Small intestine (tissue), 7 donors: ENCODE data around the gene SASH1. TPM values are rescaled to one million over a fixed set of nuclear protein-coding genes. Genes with fewer than 3 reads are reported as not detected.

ENCODE experiments used
- DNase-seq, 2 donors: peaks; one replicate each; pipeline versions ENCODE4 v3.0.0 to v3.0.0-alpha.2; 2013
- FAIRE-seq: peaks from 2 replicates; lab custom pipeline; 2012; peaks lifted over from hg19 to GRCh38; lab: Jason Lieb, UNC
- H3K27ac ChIP-seq, 3 donors: one replicate each; pipeline ENCODE4 v1.5.1; 2013; ENCODE audit warnings: low read length in 2 of 3, mild to moderate bottlenecking in 2 of 3, control low read depth in 1 of 3, inconsistent platforms in 1 of 3, low read depth in 1 of 3, moderate library complexity in 1 of 3
- H3K27me3 ChIP-seq, 3 donors: one replicate each; pipeline ENCODE4 v1.6.1; 2013; ENCODE audit warnings: low read length in 3 of 3, inconsistent platforms in 1 of 3; ENCODE audit not compliant: control insufficient read depth in 3 of 3, insufficient read depth in 3 of 3
- H3K36me3 ChIP-seq, 3 donors: one replicate each; pipeline ENCODE4 v1.6.1; 2013; ENCODE audit warnings: low read length in 3 of 3, inconsistent platforms in 1 of 3, low read depth in 1 of 3, mild to moderate bottlenecking in 1 of 3, moderate library complexity in 1 of 3; ENCODE audit not compliant: control insufficient read depth in 3 of 3, insufficient read depth in 2 of 3
- H3K4me1 ChIP-seq, 3 donors: one replicate each; pipeline ENCODE4 v1.6.1; 2013; ENCODE audit warnings: low read length in 2 of 3, inconsistent platforms in 1 of 3, low read depth in 1 of 3, mild to moderate bottlenecking in 1 of 3, moderate library complexity in 1 of 3; ENCODE audit not compliant: control insufficient read depth in 3 of 3, insufficient read depth in 2 of 3
- H3K4me3 ChIP-seq, 3 donors: one replicate each; pipeline ENCODE4 v1.5.1; 2013; ENCODE audit warnings: low read length in 3 of 3, control low read depth in 1 of 3, inconsistent platforms in 1 of 3, low read depth in 1 of 3, mild to moderate bottlenecking in 1 of 3, moderate library complexity in 1 of 3
- H3K9me3 ChIP-seq, 2 donors: one replicate each; pipeline ENCODE4 v1.6.1; 2013; ENCODE audit warnings: low read depth in 1 of 2, low read length in 1 of 2; ENCODE audit not compliant: control insufficient read depth in 2 of 2, insufficient read depth in 1 of 2
- WGBS, 3 donors: extraction: QIAGEN DNeasy Blood & Tissue Kit; methylation state at CpG; one replicate each; pipeline ENCODE4 v1.1.7; 2013; 5-methylcytosine and 5-hydroxymethylcytosine counted together
- polyA plus RNA-seq, 4 donors: library from polyadenylated mRNA; stranded (reverse) in 3 of 4; unstranded in 1 of 4; fragments of 200-250 nt in 3 of 4; fragments of 120-200 nt in 1 of 4; gene quantifications; one replicate each; pipeline versions ENCODE4 v1.2.1 to v1.2.3, GENCODE V29; 2013
- donor health status: healthy with polysubstance abuse.
- donor health status: control.
- donor health status: control.
- donor health status: Bipolar disorder and iron deficiency.
- donor health status: healthy.

The SASH1 gene
- polyA plus RNA-seq, 4 donors: 1.3 to 16.1 (median 8.0) TPM

DNA sequence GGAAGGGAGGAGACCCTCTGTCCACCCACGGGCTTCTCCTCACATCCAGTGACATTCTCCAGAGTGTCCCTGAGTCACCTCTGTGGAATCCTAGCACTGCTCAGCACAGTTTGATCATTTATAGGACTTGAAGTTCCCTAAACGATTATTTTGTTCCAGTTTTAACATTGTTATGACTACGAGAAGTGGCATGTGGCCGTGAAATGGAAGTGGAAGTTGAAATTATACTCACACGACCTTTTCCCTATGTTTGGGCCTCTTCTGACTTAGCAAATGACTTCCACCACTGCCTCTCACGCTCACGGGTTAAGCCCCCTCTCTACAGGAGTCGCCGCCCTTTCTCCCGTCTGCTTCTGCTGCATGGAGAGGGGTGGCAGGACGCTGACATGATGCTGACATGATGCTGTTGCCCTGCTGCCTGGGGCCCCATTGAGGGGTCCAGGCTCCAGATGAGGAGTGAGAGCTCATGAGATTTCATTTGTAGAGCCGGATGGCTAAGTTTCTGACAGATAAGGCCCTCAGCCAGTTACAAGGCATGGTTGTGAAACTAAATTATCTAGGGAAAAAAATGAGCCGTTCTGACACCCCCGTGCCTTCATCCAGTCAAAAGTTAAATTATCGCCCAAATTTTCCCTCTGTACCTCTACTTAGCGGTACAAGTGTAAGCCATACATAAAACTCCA, 250.6 kb downstream of the SASH1 start:
- H3K36me3 ChIP-seq: no peaks in the 10 kb centered on the region
- H3K9me3 ChIP-seq: peaks cover 0 to 6% of the 10 kb centered on the region in 2 donors
- peaks cover 0 to 2% (median 0%) of the 10 kb centered on the region in 3 donors for H3K27me3 ChIP-seq
- DNase-seq (peak in 1 of 2 donors; percentile 4), FAIRE-seq (no peak)
- no peak overlapping the region for H3K4me3 ChIP-seq
- peak overlapping the region in 1 of 3 donors; percentile 86 for H3K27ac ChIP-seq
- 69 to 73% (median 72%) methylated on average over 16 of the region's 16 CpGs for WGBS, 3 donors
- no peaks in the 10 kb centered on the region for H3K4me1 ChIP-seq

DNA sequence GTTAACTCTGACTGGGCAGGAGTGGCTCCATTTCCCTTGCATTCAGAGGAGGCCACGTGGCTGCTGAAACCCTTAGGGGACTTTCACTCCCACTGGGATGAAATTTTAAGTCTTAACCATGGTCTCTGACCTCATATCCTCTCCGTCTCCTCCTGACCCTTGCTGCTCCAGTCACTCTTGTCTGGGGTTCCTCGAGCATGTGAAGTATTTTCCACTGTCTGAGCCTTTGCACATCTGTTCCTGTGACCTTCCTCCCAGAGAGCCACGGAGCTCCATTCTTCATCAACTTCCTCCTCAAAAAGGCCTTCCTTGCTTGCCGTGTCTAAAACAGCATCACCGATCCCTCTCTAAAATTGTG, 251.2 kb downstream of the SASH1 start:
- Histone ChIP-seq H3K27ac (peak overlapping the region in 1 of 3 donors; percentile 86), H3K27me3 (peaks cover 0 to 2% (median 1%) of the 10 kb centered on the region in 3 donors), H3K36me3 (no peaks in the 10 kb centered on the region), H3K9me3 (peaks cover 0 to 4% of the 10 kb centered on the region in 2 donors), H3K4me3 (no peak overlapping the region), H3K4me1 (no peaks in the 10 kb centered on the region)
- DNase-seq (no peak), FAIRE-seq (no peak)
- WGBS, 3 donors: 59 to 78% (median 62%) methylated on average over 6 of the region's 6 CpGs

DNA sequence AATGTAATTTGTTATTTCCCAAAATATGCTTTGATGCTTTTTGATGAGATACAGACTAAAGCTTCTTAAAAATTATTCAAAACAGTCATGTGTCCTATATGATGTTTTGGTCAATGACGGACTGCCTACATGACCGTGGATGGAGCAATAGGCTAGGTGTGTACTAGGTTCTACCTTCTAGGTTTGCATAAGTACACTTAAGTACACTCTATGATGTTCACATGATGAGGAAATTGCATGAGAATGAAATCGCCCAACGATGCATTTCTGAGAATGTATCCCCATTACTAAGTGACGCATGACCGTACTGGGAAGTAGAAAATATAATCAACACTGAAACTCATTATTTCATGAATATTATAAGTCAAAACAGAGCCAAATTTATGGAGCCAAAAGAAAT, 252.9 kb downstream of the SASH1 start:
- no peaks in the 10 kb centered on the region for H3K36me3 ChIP-seq
- 91 to 94% (median 92%) methylated on average over 6 of the region's 6 CpGs for WGBS, 3 donors
- H3K4me1 ChIP-seq: no peaks in the 10 kb centered on the region
- FAIRE-seq (no peak), DNase-seq (no peak)
- peaks cover 0 to 3% (median 2%) of the 10 kb centered on the region in 3 donors for H3K27me3 ChIP-seq
- no peak overlapping the region for H3K27ac ChIP-seq
- no peak overlapping the region for H3K4me3 ChIP-seq
- peaks cover 0 to 3% of the 10 kb centered on the region in 2 donors for H3K9me3 ChIP-seq

DNA sequence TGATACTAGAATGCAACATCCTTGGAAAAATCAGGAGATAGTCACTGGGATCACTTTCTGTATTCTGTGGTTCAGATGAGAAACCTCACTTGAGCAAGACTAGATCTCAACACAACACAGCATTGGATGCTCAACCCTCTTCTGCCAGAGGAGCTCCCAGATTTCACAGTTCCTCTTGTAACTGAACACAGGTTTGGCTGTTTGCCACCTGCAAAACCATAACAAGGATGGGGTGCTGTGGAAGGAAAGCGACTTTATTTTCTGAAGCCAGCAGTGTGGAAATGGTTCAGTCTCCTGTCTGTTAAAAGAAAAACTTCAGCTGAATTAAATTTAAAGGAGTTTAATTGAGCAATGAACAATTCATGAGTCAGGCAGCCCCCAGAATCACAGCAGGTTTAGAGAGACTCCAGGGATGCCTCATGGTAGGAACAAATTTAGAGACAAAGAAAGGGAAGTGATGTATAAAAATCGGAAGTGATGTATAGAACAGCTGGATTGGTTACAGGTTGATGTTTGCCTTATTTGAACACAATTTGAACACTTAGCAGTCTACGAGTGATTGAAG, 254.3 kb downstream of the SASH1 start:
- DNase-seq (no peak), FAIRE-seq (no peak)
- Histone ChIP-seq H3K4me3 (no peak overlapping the region), H3K36me3 (no peaks in the 10 kb centered on the region), H3K27ac (no peak overlapping the region), H3K27me3 (peaks cover 0 to 3% (median 2%) of the 10 kb centered on the region in 3 donors), H3K4me1 (no peaks in the 10 kb centered on the region), H3K9me3 (no peaks in the 10 kb centered on the region)
- 81 to 85% (median 84%) methylated on average over 3 of the region's 3 CpGs for WGBS, 3 donors

DNA sequence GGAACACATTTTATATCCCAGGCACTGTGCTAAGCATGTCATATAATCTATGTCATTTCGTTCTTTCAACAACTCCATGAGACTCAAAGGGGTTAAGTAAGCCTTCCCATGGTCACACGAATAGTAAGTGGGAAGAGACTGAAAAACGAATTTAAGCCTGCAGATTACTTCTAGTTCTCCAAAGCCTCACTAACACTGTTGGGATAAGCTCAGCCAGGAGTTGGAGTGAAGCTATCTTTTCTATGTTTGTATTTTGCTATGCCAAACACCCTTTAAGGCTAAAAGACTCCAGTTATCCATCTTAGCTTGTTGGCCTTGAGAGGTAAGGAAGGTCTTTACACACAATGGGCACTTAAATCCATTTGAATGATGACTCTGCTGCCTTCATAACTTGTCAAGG, 256.1 kb downstream of the SASH1 start:
- H3K4me1 ChIP-seq: no peaks in the 10 kb centered on the region
- H3K27me3 ChIP-seq: peaks cover 0 to 3% (median 2%) of the 10 kb centered on the region in 3 donors
- H3K9me3 ChIP-seq: no peaks in the 10 kb centered on the region
- H3K36me3 ChIP-seq: no peaks in the 10 kb centered on the region
- H3K27ac ChIP-seq: no peak overlapping the region
- no peak for FAIRE-seq
- WGBS, 3 donors: 17 to 36% (median 28%) methylated on average over 3 of the region's 3 CpGs
- DNase-seq: no peak
- H3K4me3 ChIP-seq: no peak overlapping the region

DNA sequence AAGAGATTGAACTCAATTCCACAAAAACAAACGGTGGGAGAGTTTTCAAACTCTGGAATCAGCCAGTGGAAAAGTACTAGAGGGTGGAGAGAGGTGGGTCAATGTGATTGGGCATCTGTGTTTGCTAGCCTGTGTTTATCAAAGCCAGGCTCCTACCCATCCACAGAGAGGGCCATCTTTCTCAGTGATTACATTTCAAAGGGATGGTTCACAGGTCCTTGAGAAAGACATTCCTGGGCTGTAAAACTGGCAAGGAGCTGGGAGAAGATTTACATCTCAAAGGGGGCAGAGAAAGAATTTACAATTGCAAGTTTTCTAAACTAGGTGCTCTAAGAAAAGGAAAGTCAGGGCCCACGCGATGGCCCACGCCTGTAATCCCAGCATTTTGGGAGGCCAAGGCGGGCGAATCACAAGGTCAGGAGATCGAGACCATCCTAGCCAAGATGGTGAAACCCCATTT, 257.4 kb downstream of the SASH1 start:
- 58 to 60% (median 59%) methylated on average over 7 of the region's 7 CpGs for WGBS, 3 donors
- Histone ChIP-seq H3K4me1 (no peaks in the 10 kb centered on the region), H3K36me3 (no peaks in the 10 kb centered on the region), H3K9me3 (no peaks in the 10 kb centered on the region), H3K27me3 (peaks cover 0 to 3% (median 0%) of the 10 kb centered on the region in 3 donors), H3K27ac (peak overlapping the region in 1 of 3 donors; percentile 34), H3K4me3 (no peak overlapping the region)
- FAIRE-seq (no peak), DNase-seq (no peak)
